Left lung (tissue), 10 donors: Measurements from ENCODE around the gene EFHB. TPM values are rescaled to one million over a fixed set of nuclear protein-coding genes. Genes with fewer than 3 reads are reported as not detected.
A peak's percentile ranks its signal among the peaks of the same experiment; 100 is the strongest.
"Not testable (repeated sequence)": the region's sequence is repeated elsewhere in the genome, so short reads cannot be mapped to it uniquely, and the experiment has no call there.

Experiments
- ATAC-seq: fragments of 200-7000 bp; cut with Tn5 transposase; one replicate; pipeline ENCODE4 v1.9.1; 2020; ENCODE audit warnings: moderate library complexity
- DNase-seq, 4 donors: peaks; one replicate each; pipeline ENCODE4 v3.0.0-alpha.2; 2013 to 2020
- H3K27ac ChIP-seq, 2 donors: fragments of 200-600 bp; sonication (generic) in 1 of 2; one replicate each; pipeline versions ENCODE4 v1.5.0 to v1.8.0; 2020 to 2021
- H3K27me3 ChIP-seq, 2 donors: fragments of 200-600 bp; sonication (generic) in 1 of 2; one replicate each; pipeline versions ENCODE4 v1.5.0 to v1.8.0; 2020 to 2021
- H3K36me3 ChIP-seq, 2 donors: fragments of 200-600 bp; sonication (generic) in 1 of 2; one replicate each; pipeline versions ENCODE4 v1.5.0 to v1.8.0; 2020 to 2021
- H3K4me1 ChIP-seq, 2 donors: fragments of 200-600 bp; one replicate each; pipeline ENCODE4 v1.8.0; 2021
- H3K4me3 ChIP-seq, 2 donors: fragments of 200-600 bp; sonication (generic) in 1 of 2; one replicate each; pipeline versions ENCODE4 v1.5.0 to v1.8.0; 2020 to 2021; ENCODE audit warnings: mild to moderate bottlenecking in 1 of 2
- H3K9me3 ChIP-seq, 2 donors: fragments of 200-600 bp; sonication (generic) in 1 of 2; one replicate each; pipeline versions ENCODE4 v1.5.0 to v1.8.0; 2020 to 2021
- CTCF ChIP-seq, 2 donors: fragments of 200-600 bp; sonication (generic) in 1 of 2; IDR thresholded peaks; one replicate each; pipeline versions ENCODE4 v1.5.0 to v1.8.0; 2021; ENCODE audit warnings: antibody characterized with exemption in 2 of 2
- intact Hi-C, 2 donors: fragments of 100-400 bp; cut with DNase I; formaldehyde crosslinking; loops; one replicate each; pipeline versions ENCODE4 v1.11.2 to v1.14.2; 2022
- polyA plus RNA-seq, 6 donors: library from polyadenylated mRNA; unstranded; fragments of 120-200 nt; gene quantifications; one replicate each; pipeline ENCODE4 v1.2.1, GENCODE V29; 2013; ENCODE audit not compliant: insufficient read length in 6 of 6
- total RNA-seq, 2 donors: library from RNA; stranded (reverse); fragmentation: NEBNext Ultra II Directional; extraction: Animal tissue kit (Norgen Biotek cat#: 25700); gene quantifications; one replicate each; pipeline ENCODE4 v1.2.1, GENCODE V29; 2021
- donor health status: DM: no; HTN: yes; CAD: no.
- donor health status: DM: no; HTN: no; CAD: no.

The EFHB gene
- total and polyA plus RNA-seq, 8 donors = 0.80 to 6.8 (median 2.8) TPM; not detected in 1

GRCh38 chr3:19911452-19911851 lies 22.6 kb downstream of the EFHB start:
- no peak for DNase-seq
- Histone ChIP-seq H3K4me3 (no peak overlapping the region), H3K4me1 (no peaks in the 10 kb centered on the region), H3K27me3 (no peaks in the 10 kb centered on the region), H3K36me3 (no peaks in the 10 kb centered on the region), H3K9me3 (peaks cover 0 to 31% of the 10 kb centered on the region in 2 donors), H3K27ac (no peak overlapping the region)
- no peak for ATAC-seq
- intact Hi-C loops = no loop called here
- no peak for TF ChIP-seq CTCF (IDR thresholded peaks at IDR 0.05)

GRCh38 chr3:19907523-19907922 lies 26.5 kb downstream of the EFHB start:
- H3K4me3 ChIP-seq = no peak overlapping the region
- H3K9me3 ChIP-seq = peaks cover 0 to 20% of the 10 kb centered on the region in 2 donors
- DNase-seq = no peak
- no peaks in the 10 kb centered on the region for H3K27me3 ChIP-seq
- intact Hi-C loops = no loop called here
- no peaks in the 10 kb centered on the region for H3K36me3 ChIP-seq
- no peak overlapping the region for H3K27ac ChIP-seq
- TF ChIP-seq CTCF (IDR thresholded peaks at IDR 0.05) = no peak
- no peak for ATAC-seq
- H3K4me1 ChIP-seq = no peaks in the 10 kb centered on the region

- Histone ChIP-seq H3K27me3 (no peaks in the 10 kb centered on the region), H3K36me3 (no peaks in the 10 kb centered on the region), H3K9me3 (no peaks in the 10 kb centered on the region), H3K4me3 (no peak overlapping the region), H3K27ac (no peak overlapping the region), H3K4me1 (peaks cover 0 to 13% of the 10 kb centered on the region in 2 donors)
- no peak for TF ChIP-seq CTCF (IDR thresholded peaks at IDR 0.05)
- intact Hi-C loops = no loop called here
- DNase-seq (no peak), ATAC-seq (no peak)
These were observed 30.4 kb downstream of the EFHB start for GRCh38 chr3:19903649-19904048.

- H3K4me3 ChIP-seq = no peak overlapping the region
- H3K9me3 ChIP-seq = no peaks in the 10 kb centered on the region
- peaks cover 0 to 13% of the 10 kb centered on the region in 2 donors for H3K4me1 ChIP-seq
- TF ChIP-seq CTCF (IDR thresholded peaks at IDR 0.05) = no peak
- DNase-seq = no peak
- H3K36me3 ChIP-seq = no peaks in the 10 kb centered on the region
- intact Hi-C loops = no loop called here
- peak overlapping the region in 1 of 2 donors; percentile 76 for H3K27ac ChIP-seq
- peak; percentile 33 for ATAC-seq
- no peaks in the 10 kb centered on the region for H3K27me3 ChIP-seq
These were observed 32.1 kb downstream of the EFHB start for GRCh38 chr3:19901918-19902317.

- Histone ChIP-seq H3K4me1 (peaks cover 0 to 13% of the 10 kb centered on the region in 2 donors), H3K9me3 (no peaks in the 10 kb centered on the region), H3K27me3 (no peaks in the 10 kb centered on the region), H3K4me3 (no peak overlapping the region), H3K27ac (peak overlapping the region in 1 of 2 donors; percentile 76), H3K36me3 (no peaks in the 10 kb centered on the region)
- ATAC-seq (no peak), DNase-seq (no peak)
- intact Hi-C loops = no loop called here
- TF ChIP-seq CTCF (IDR thresholded peaks at IDR 0.05) = no peak
These were observed 32.7 kb downstream of the EFHB start for GRCh38 chr3:19901337-19901736.

- intact Hi-C loops, H3K27ac ChIP-seq, H3K9me3 ChIP-seq, H3K27me3 ChIP-seq, ATAC-seq, H3K4me3 ChIP-seq, DNase-seq, H3K36me3 ChIP-seq: not testable (repeated sequence)
- H3K4me1 ChIP-seq = peaks cover 0 to 13% of the 10 kb centered on the region in 2 donors
These were observed 34.2 kb downstream of the EFHB start for GRCh38 chr3:19899833-19900232.
